B cell (primary cell): ENCODE data around the gene FAM117B. TPM values are rescaled to one million over a fixed set of nuclear protein-coding genes. Genes with fewer than 3 reads are reported as not detected.

Experiments
- ATAC-seq: fragments of 200-7000 bp; cut with Tn5 transposase; one replicate; pipeline ENCODE4 v1.10.0; 2021; ENCODE audit warnings: low read depth, mild to moderate bottlenecking, moderate number of reproducible peaks, moderate library complexity
- CTCF ChIA-PET: fragments of 350-600 bp; sonication (Branson Sonifier 250); formaldehyde crosslinking; loops from one replicate; lab custom pipeline; 2021; ENCODE audit warnings: antibody characterized with exemption, inconsistent platforms; lab: Charles Lee
- POLR2A ChIA-PET: fragments of 350-600 bp; sonication (Branson Sonifier 250); formaldehyde crosslinking; loops from one replicate; lab custom pipeline; 2021; ENCODE audit warnings: antibody characterized with exemption; lab: Charles Lee
- DNase-seq: peaks from one replicate; pipeline ENCODE4 v3.0.0; 2013
- H2AFZ ChIP-seq: 2 replicates; pipeline ENCODE4 v1.6.1; 2012; ENCODE audit warnings: mild to moderate bottlenecking, low read depth, low read length; ENCODE audit not compliant: insufficient read depth, poor library complexity, severe bottlenecking
- H3K27ac ChIP-seq, 2 donors: 1 replicate in 1 of 2; 2 replicates in 1 of 2; pipeline ENCODE4 v1.5.1; 2012 to 2013; ENCODE audit warnings: low read length in 2 of 2, mild to moderate bottlenecking in 2 of 2, moderate library complexity in 1 of 2
- H3K27me3 ChIP-seq, 4 experiments: fragments of 200-600 bp in 1 of 4; sonication (generic) in 1 of 4; replicated peaks in 1 of 4; 1 replicate in 2 of 4; 2 replicates in 2 of 4; pipeline versions ENCODE4 v1.6.1 to v1.7.0; 2013 to 2016; ENCODE audit warnings: low read length in 3 of 4, mild to moderate bottlenecking in 2 of 4, mixed read lengths in 1 of 4, moderate library complexity in 1 of 4; ENCODE audit not compliant: insufficient read depth in 4 of 4, control insufficient read depth in 3 of 4; ENCODE audit errors: control extremely low read depth in 1 of 4
- H3K36me3 ChIP-seq, 2 experiments: replicated peaks in 1 of 2; 1 replicate in 1 of 2; 2 replicates in 1 of 2; pipeline versions ENCODE4 v1.6.1 to v1.7.1; 2013; ENCODE audit warnings: low read length in 1 of 2; ENCODE audit not compliant: insufficient read depth in 2 of 2, control insufficient read depth in 1 of 2; ENCODE audit errors: control extremely low read depth in 1 of 2, extremely low read depth in 1 of 2
- H3K4me1 ChIP-seq, 2 donors: fragments of 200-600 bp in 1 of 2; sonication (generic) in 1 of 2; 1 replicate in 1 of 2; 2 replicates in 1 of 2; pipeline versions ENCODE4 v1.5.1 to v1.6.1; 2013 to 2017; ENCODE audit warnings: low read length in 2 of 2; ENCODE audit not compliant: control insufficient read depth in 2 of 2, insufficient read depth in 2 of 2
- H3K4me2 ChIP-seq: replicated peaks from 2 replicates; pipeline ENCODE3; 2012; ENCODE audit warnings: mild to moderate bottlenecking, low read depth, low read length; ENCODE audit not compliant: poor library complexity, severe bottlenecking
- H3K4me3 ChIP-seq, 5 experiments: fragments of 200-600 bp in 1 of 5; sonication (generic) in 1 of 5; 1 replicate in 3 of 5; 2 replicates in 2 of 5; pipeline versions ENCODE4 v1.5.1 to v1.7.0; 2011 to 2016; ENCODE audit warnings: low read length in 4 of 5, mild to moderate bottlenecking in 4 of 5, low read depth in 2 of 5, control low read depth in 1 of 5, moderate library complexity in 1 of 5; ENCODE audit not compliant: insufficient read depth in 1 of 5; ENCODE audit errors: control extremely low read depth in 1 of 5, extremely low read depth in 1 of 5
- H3K79me2 ChIP-seq: fragments of 200-600 bp; sonication (generic); one replicate; pipeline ENCODE4 v1.6.0; 2016; ENCODE audit warnings: low read length; ENCODE audit not compliant: control insufficient read depth, insufficient read depth
- H3K9ac ChIP-seq: fragments of 200-600 bp; sonication (generic); 2 replicates; pipeline ENCODE4 v1.6.1; 2017; ENCODE audit warnings: mild to moderate bottlenecking, low read length, moderate library complexity
- H3K9me3 ChIP-seq, 3 donors: one replicate each; pipeline versions ENCODE4 v1.6.1 to v1.7.1; 2013; ENCODE audit warnings: low read length in 2 of 3; ENCODE audit not compliant: control insufficient read depth in 2 of 3, insufficient read depth in 1 of 3; ENCODE audit errors: control extremely low read depth in 1 of 3
- H4K20me1 ChIP-seq: 2 replicates; pipeline ENCODE4 v1.6.0; 2012; ENCODE audit warnings: mild to moderate bottlenecking, low read length; ENCODE audit not compliant: insufficient read depth, control insufficient read depth, poor library complexity, severe bottlenecking
- H3K27ac Mint-ChIP-seq: one replicate; pipeline ENCODE4 v1.8.0; 2021; ENCODE audit warnings: mixed read lengths
- H3K27me3 Mint-ChIP-seq: one replicate; pipeline ENCODE4 v1.8.0; 2021; ENCODE audit warnings: mixed read lengths
- H3K4me1 Mint-ChIP-seq: one replicate; pipeline ENCODE4 v1.8.0; 2021; ENCODE audit warnings: mixed read lengths
- H3K4me3 Mint-ChIP-seq: one replicate; pipeline ENCODE4 v1.8.0; 2021; ENCODE audit warnings: mixed read lengths
- H3K9me3 Mint-ChIP-seq: one replicate; pipeline ENCODE4 v1.8.0; 2022; ENCODE audit warnings: mixed read lengths; ENCODE audit not compliant: insufficient read depth
- CTCF ChIP-seq: fragments of 200-600 bp; IDR thresholded peaks from one replicate; pipeline ENCODE4 v1.8.0; 2022; ENCODE audit warnings: antibody characterized with exemption, mild to moderate bottlenecking
- EZH2 ChIP-seq: IDR thresholded peaks from 2 replicates; pipeline ENCODE4 v1.6.1; 2012; ENCODE audit warnings: borderline replicate concordance, low read depth, mild to moderate bottlenecking, moderate library complexity, low read length; ENCODE audit not compliant: insufficient read depth, poor library complexity, severe bottlenecking
- WGBS: methylation state at CpG from one replicate; pipeline ENCODE4 v1.1.5; 2013; ENCODE audit warnings: missing lambda C conversion rate; ENCODE audit not compliant: insufficient coverage; 5-methylcytosine and 5-hydroxymethylcytosine counted together
- intact Hi-C: fragments of 100-400 bp; cut with micrococcal nuclease; formaldehyde crosslinking; loops from one replicate; pipeline ENCODE4 v1.10.0; 2022
- polyA plus RNA-seq: library from polyadenylated mRNA; depleted of rRNA; stranded (reverse); fragments of >200 nt; gene quantifications from 2 replicates; pipeline ENCODE4 v1.2.3, GENCODE V29; 2012
- total RNA-seq, 2 donors: library from RNA; stranded (reverse); fragments of 120-200 nt in 1 of 2; gene quantifications; 1 replicate in 1 of 2; 2 replicates in 1 of 2; pipeline versions ENCODE4 v1.2.3 to v1.2.4, GENCODE V29; 2013 to 2022

FAM117B gene
- total and polyA plus RNA-seq, 2 donors (not counting 1 experiment from before 2014, with no cell fraction given): 11.5 to 50.1 TPM

- Histone ChIP-seq H3K4me1 (peaks cover 14 to 19% of the 10 kb centered on the region in 2 donors), H3K27me3 (no peaks in the 10 kb centered on the region), H3K9me3 (no peaks in the 10 kb centered on the region), H2AFZ (peak overlapping the region; percentile 32), H3K27ac (peak overlapping the region; percentile 74 to 87), H3K9ac (peak overlapping the region; percentile 49), H3K4me2 (peak overlapping the region; percentile 69), H4K20me1 (no peaks in the 10 kb centered on the region), H3K36me3 (peaks cover 0 to 7% of the 10 kb centered on the region in 2 experiments), H3K79me2 (peaks cover 3% of the 10 kb centered on the region), H3K4me3 (peak overlapping the region in 1 of 5 experiments; percentile 6)
- intact Hi-C loops: loop anchor here (5.0 kb wide), 2 partner anchors 34 to 94 kb away; no protein-coding TSS in a partner anchor
- DNase-seq (peak; percentile 58), ATAC-seq (peak; percentile 80)
- peaks cover 43% of the 10 kb centered on the region for H3K4me1 Mint-ChIP-seq
- no peak for TF ChIP-seq CTCF
- no peak for TF ChIP-seq EZH2
- ChIA-PET POLR2A (interaction anchor here (0.6 to 2.2 kb wide), 4 partner anchors 14 to 234 kb away, joined by 3 to 7 read pairs (median 3); no protein-coding TSS in a partner anchor), CTCF (interaction anchor here (0.7 to 2.0 kb wide), 2 partner anchors 120 to 162 kb away, joined by 3 to 14 read pairs; no protein-coding TSS in a partner anchor)
- WGBS: 0% methylated on average over 1 of the region's 3 CpGs
- H3K27me3 Mint-ChIP-seq: no peaks in the 10 kb centered on the region
- H3K27ac Mint-ChIP-seq: peak overlapping the region; percentile 85
- H3K4me3 Mint-ChIP-seq: peak overlapping the region; percentile 67
- no peaks in the 10 kb centered on the region for H3K9me3 Mint-ChIP-seq
Observed at GRCh38 chr2:202750763-202751427, 116.1 kb downstream of the FAM117B start.

GRCh38 chr2:202752071-202752470, 117.3 kb downstream of the FAM117B start:
- no peaks in the 10 kb centered on the region for H3K27me3 Mint-ChIP-seq
- H3K9me3 Mint-ChIP-seq: no peaks in the 10 kb centered on the region
- no peak overlapping the region for H3K27ac ChIP-seq
- peaks cover 37% of the 10 kb centered on the region for H3K4me1 Mint-ChIP-seq
- TF ChIP-seq CTCF (no peak), EZH2 (no peak)
- POLR2A ChIA-PET: interaction anchor here (1.1 kb wide), 1 partner anchor 15 kb away, joined by 3 read pairs; no protein-coding TSS in a partner anchor
- H3K4me1 ChIP-seq: peaks cover 14 to 19% of the 10 kb centered on the region in 2 donors
- intact Hi-C loops: loop anchor here (5.0 kb wide), 2 partner anchors 35 to 95 kb away; no protein-coding TSS in a partner anchor
- no peak overlapping the region for H3K4me3 ChIP-seq
- H3K79me2 ChIP-seq: no peaks in the 10 kb centered on the region
- CTCF ChIA-PET: interaction anchor here (2.0 kb wide), 1 partner anchor 164 kb away, joined by 14 read pairs; no protein-coding TSS in a partner anchor
- H3K4me2 ChIP-seq: no peak overlapping the region
- no CpG with 5 or more reads among the region's 2 CpGs for WGBS
- H3K27ac Mint-ChIP-seq: no peak overlapping the region
- H3K27me3 ChIP-seq: no peaks in the 10 kb centered on the region
- no peak overlapping the region for H3K4me3 Mint-ChIP-seq
- no peak for DNase-seq
- no peak for ATAC-seq
- peaks cover 0 to 16% of the 10 kb centered on the region in 2 experiments for H3K36me3 ChIP-seq
- no peak overlapping the region for H3K9ac ChIP-seq
- no peak overlapping the region for H2AFZ ChIP-seq
- no peaks in the 10 kb centered on the region for H4K20me1 ChIP-seq
- H3K9me3 ChIP-seq: no peaks in the 10 kb centered on the region
